Fibroblast of villous mesenchyme (primary cell): ENCODE results near the gene TMEM201. TPM values are rescaled to one million over a fixed set of nuclear protein-coding genes. Genes with fewer than 3 reads are reported as not detected.
A peak's percentile ranks its signal among the peaks of the same experiment; 100 is the strongest.

Experiments
- DNase-seq: peaks from one replicate; pipeline ENCODE4 v3.0.0-alpha.2; 2010; ENCODE audit warnings: low read depth
- H3K4me3 ChIP-seq: 2 replicates; pipeline ENCODE4 v1.5.1; 2011; ENCODE audit warnings: low read depth, mild to moderate bottlenecking, low read length
- CTCF ChIP-seq: IDR thresholded peaks from 2 replicates; pipeline ENCODE4 v1.5.1; 2012; ENCODE audit warnings: low read depth, mild to moderate bottlenecking, low read length; ENCODE audit not compliant: insufficient read depth
- total RNA-seq: library from RNA; depleted of rRNA; stranded (reverse); fragments of >200 nt; gene quantifications from 2 replicates; pipeline ENCODE4 v1.2.3, GENCODE V29; 2012

The TMEM201 gene
- total RNA-seq, 1 donor: 6.9 TPM

- TF ChIP-seq CTCF: no peak
- no peak for DNase-seq
- H3K4me3 ChIP-seq: no peak overlapping the region
These were observed 23.6 kb downstream of the TMEM201 start for GRCh38 chr1:9612162-9612845.

GRCh38 chr1:9612871-9613624 lies 24.3 kb downstream of the TMEM201 start:
- H3K4me3 ChIP-seq: no peak overlapping the region
- DNase-seq: no peak
- TF ChIP-seq CTCF: no peak

GRCh38 chr1:9613625-9614299 lies 25.1 kb downstream of the TMEM201 start:
- no peak for TF ChIP-seq CTCF
- no peak for DNase-seq

GRCh38 chr1:9615316-9616063 lies 26.8 kb downstream of the TMEM201 start:
- peak; percentile 20 for DNase-seq
- no peak overlapping the region for H3K4me3 ChIP-seq
- TF ChIP-seq CTCF: peak; percentile 70

More at GRCh38 chr1:9613625-9614299, 25.1 kb downstream of the TMEM201 start:
- H3K4me3 ChIP-seq: no peak overlapping the region

GRCh38 chr1:9618909-9619679 lies 30.4 kb downstream of the TMEM201 start:
- TF ChIP-seq CTCF: no peak
- H3K4me3 ChIP-seq: no peak overlapping the region

GRCh38 chr1:9621032-9621431 lies 32.3 kb downstream of the TMEM201 start:
- peak; percentile 9 for DNase-seq
- no peak for TF ChIP-seq CTCF
- H3K4me3 ChIP-seq: no peak overlapping the region

More at GRCh38 chr1:9618909-9619679, 30.4 kb downstream of the TMEM201 start:
- DNase-seq: no peak
